ENCODE data around the gene KLK14. TPM values are rescaled to one million over a fixed set of nuclear protein-coding genes. Genes with fewer than 3 reads are reported as not detected.

Gene KLK14
- total RNA-seq, 1 experiment from 2014 or later = 0.26 TPM

GRCh38 chr19:51123381-51123800 is 40.7 kb upstream of the KLK14 start:
- Histone ChIP-seq H3K4me1 (ENCODE audit: insufficient read depth, low read length) (no peaks in the 10 kb centered on the region), H3K14ac (ENCODE audit: insufficient read depth, low read length) (no peak overlapping the region), H3K9ac (ENCODE audit: extremely low read depth, insufficient read length, low read length) (no peak overlapping the region), H3K4ac (ENCODE audit: low read depth, low read length) (no peak overlapping the region), H2BK5ac (ENCODE audit: insufficient read length, low read length) (no peak overlapping the region), H2BK20ac (ENCODE audit: low read depth, low read length, poor library complexity, severe bottlenecking) (no peak overlapping the region), H3K27ac (ENCODE audit: insufficient read length, low read depth, low read length) (no peak overlapping the region), H4K5ac (ENCODE audit: insufficient read length, low read depth, low read length) (no peak overlapping the region), H3K4me2 (ENCODE audit: insufficient read depth, insufficient read length, low read length) (no peak overlapping the region), H4K8ac (replicated peaks; ENCODE audit: insufficient read length, low read depth, low read length) (no peak overlapping the region), H2AK5ac (ENCODE audit: insufficient read length, low read length) (no peak overlapping the region), H3K9me3 (ENCODE audit: control insufficient read depth, low read depth, low read length) (no peaks in the 10 kb centered on the region), H2BK12ac (ENCODE audit: insufficient read length, low read depth, low read length) (no peak overlapping the region), H3K18ac (ENCODE audit: insufficient read length, low read depth, low read length) (no peak overlapping the region), H3T11ph (ENCODE audit: low read length) (no peak overlapping the region), H3K79me1 (ENCODE audit: insufficient read depth, low read depth, low read length, poor library complexity, severe bottlenecking) (no peaks in the 10 kb centered on the region), H2AFZ (ENCODE audit: low read length) (no peak overlapping the region), H3K23me2 (ENCODE audit: insufficient read length, low read depth, low read length, poor library complexity, severe bottlenecking) (no peaks in the 10 kb centered on the region), H3K23ac (ENCODE audit: insufficient read length, low read depth, low read length) (no peak overlapping the region), H2BK120ac (ENCODE audit: low read depth, low read length, poor library complexity, severe bottlenecking) (no peak overlapping the region), H3K27me3 (ENCODE audit: insufficient read depth, low read length) (no peaks in the 10 kb centered on the region), H3K56ac (ENCODE audit: insufficient read length, low read depth, low read length) (no peak overlapping the region), H4K20me1 (ENCODE audit: control insufficient read depth, insufficient read depth, insufficient read length) (no peaks in the 10 kb centered on the region), H4K91ac (ENCODE audit: insufficient read length, low read depth, low read length) (no peak overlapping the region), H2BK15ac (ENCODE audit: low read depth, low read length) (no peak overlapping the region), H3K79me2 (ENCODE audit: insufficient read depth, low read length) (no peaks in the 10 kb centered on the region)
- no peak for DNase-seq
- Mint-ChIP-seq H3K27ac (no peak overlapping the region), H3K9me3 (no peaks in the 10 kb centered on the region), H3K4me3 (no peak overlapping the region), H3K27me3 (ENCODE audit: low read depth) (peaks cover 12% of the 10 kb centered on the region), H3K36me3 (ENCODE audit: insufficient read depth in 1 of 3, low read depth in 3 of 3) (no peaks in the 10 kb centered on the region), H3K4me1 (peaks cover 5 to 8% of the 10 kb centered on the region in 2 experiments; a peak in 3 of 4 replicates)
- WGBS (ENCODE audit: extremely low coverage, insufficient read length, low lambda C conversion rate) = no CpG with 5 or more reads among the region's 6 CpGs
- no peak for TF ChIP-seq CTCF (conservative IDR thresholded peaks at IDR 0.05)

All from H9 (cell line).